Stimulated activated naive B cell treated with anti-CD40 and anti-IgM and Interleukin-4, amounts not matched to agents 10 μg/mL and 1 μg/mL and 100 μg/mL, for 72 hours (primary cell): ENCODE results near the gene RASSF10.

Experiments
- ATAC-seq, 2 donors: fragments of 150-1000 bp; cut with Tn5 transposase; replicated peaks; 2 replicates each; pipeline ENCODE4 v1.10.0; 2021; ENCODE audit warnings: moderate library complexity in 1 of 2
- DNase-seq: peaks from one replicate; pipeline ENCODE4 v3.0.0; 2021
- H3K27ac Mint-ChIP-seq: one replicate; pipeline ENCODE4 v1.8.0; 2022; ENCODE audit warnings: mild to moderate bottlenecking, mixed read lengths
- H3K27me3 Mint-ChIP-seq, 2 donors: one replicate each; pipeline ENCODE4 v1.8.0; 2022; ENCODE audit warnings: mixed read lengths in 2 of 2
- H3K36me3 Mint-ChIP-seq, 2 donors: one replicate each; pipeline ENCODE4 v1.8.0; 2022; ENCODE audit warnings: mixed read lengths in 2 of 2, mild to moderate bottlenecking in 1 of 2
- H3K4me1 Mint-ChIP-seq, 2 donors: one replicate each; pipeline ENCODE4 v1.8.0; 2022; ENCODE audit warnings: mixed read lengths in 2 of 2, mild to moderate bottlenecking in 1 of 2
- H3K4me3 Mint-ChIP-seq, 2 donors: one replicate each; pipeline ENCODE4 v1.8.0; 2022; ENCODE audit warnings: mild to moderate bottlenecking in 2 of 2, mixed read lengths in 2 of 2, moderate library complexity in 1 of 2
- H3K9me3 Mint-ChIP-seq, 2 donors: one replicate each; pipeline ENCODE4 v1.8.0; 2022; ENCODE audit warnings: mixed read lengths in 2 of 2, mild to moderate bottlenecking in 1 of 2

The RASSF10 gene

DNA sequence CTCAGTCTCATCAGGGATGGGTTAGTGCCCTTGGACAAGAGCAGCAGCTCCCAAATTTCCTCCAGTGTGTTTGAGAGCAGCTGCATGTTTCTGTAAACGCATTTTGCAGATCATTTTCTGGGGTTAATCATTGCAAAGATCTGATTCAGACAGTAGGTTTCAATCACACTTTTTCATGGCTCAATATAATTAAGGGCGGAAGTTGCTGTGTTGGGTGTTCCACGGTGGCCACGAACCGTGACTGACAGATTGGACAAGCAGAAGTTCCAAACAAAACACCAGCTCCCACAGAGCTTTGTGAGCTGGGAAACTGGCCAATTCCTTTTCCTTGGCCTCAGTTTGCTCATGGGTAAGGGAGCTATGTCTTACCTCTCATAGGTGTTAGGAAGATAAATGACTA is 8.4 kb upstream of the RASSF10 start:
- Mint-ChIP-seq H3K27ac (no peak overlapping the region), H3K4me3 (no peak overlapping the region), H3K27me3 (peaks cover 3 to 9% of the 10 kb centered on the region in 2 donors), H3K4me1 (no peaks in the 10 kb centered on the region), H3K36me3 (no peaks in the 10 kb centered on the region), H3K9me3 (peaks cover 2% of the 10 kb centered on the region in 2 donors)
- DNase-seq (no peak), ATAC-seq (no peak)

DNA sequence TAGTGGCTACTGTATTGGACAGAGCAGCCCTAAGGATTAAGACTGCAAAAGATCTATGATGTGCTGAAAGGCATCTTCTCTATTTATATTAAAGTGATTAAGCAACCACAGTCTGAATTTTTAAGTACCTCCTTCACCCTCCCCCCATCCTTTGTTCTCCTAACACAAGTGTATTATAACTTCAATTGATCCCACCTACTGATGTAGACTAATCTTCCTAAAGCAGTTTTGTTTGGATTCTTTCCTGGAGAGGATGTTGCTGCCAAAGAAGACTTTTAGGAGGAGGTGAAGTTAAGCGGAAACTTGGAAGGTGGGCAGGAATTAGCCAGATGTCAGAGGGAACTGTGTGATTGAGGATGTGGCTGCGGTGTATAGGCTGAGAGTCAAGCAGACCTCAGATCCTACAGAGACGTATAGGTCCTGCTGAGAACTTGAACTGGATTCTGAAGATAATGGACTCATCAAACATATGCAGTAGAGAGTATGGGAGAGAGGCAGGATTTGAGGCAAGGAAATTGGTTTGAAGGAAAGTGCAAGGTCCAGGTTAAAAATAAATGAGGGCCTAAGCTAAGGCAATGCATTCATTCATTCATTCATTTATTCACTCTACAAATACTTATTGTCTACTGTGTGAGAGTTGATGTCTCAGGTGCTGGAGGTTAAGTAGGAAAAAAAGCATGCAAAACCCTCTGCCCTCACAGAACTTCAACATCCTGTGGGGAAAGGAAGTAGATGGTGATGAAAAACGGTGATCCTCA is 5.2 kb upstream of the RASSF10 start:
- no peaks in the 10 kb centered on the region for H3K9me3 Mint-ChIP-seq
- no peak overlapping the region for H3K27ac Mint-ChIP-seq
- H3K27me3 Mint-ChIP-seq: peaks cover 35 to 38% of the 10 kb centered on the region in 2 donors
- DNase-seq: no peak
- H3K4me3 Mint-ChIP-seq: no peak overlapping the region
- peaks cover 2 to 5% of the 10 kb centered on the region in 2 donors for H3K4me1 Mint-ChIP-seq
- ATAC-seq: no peak
- H3K36me3 Mint-ChIP-seq: no peaks in the 10 kb centered on the region

DNA sequence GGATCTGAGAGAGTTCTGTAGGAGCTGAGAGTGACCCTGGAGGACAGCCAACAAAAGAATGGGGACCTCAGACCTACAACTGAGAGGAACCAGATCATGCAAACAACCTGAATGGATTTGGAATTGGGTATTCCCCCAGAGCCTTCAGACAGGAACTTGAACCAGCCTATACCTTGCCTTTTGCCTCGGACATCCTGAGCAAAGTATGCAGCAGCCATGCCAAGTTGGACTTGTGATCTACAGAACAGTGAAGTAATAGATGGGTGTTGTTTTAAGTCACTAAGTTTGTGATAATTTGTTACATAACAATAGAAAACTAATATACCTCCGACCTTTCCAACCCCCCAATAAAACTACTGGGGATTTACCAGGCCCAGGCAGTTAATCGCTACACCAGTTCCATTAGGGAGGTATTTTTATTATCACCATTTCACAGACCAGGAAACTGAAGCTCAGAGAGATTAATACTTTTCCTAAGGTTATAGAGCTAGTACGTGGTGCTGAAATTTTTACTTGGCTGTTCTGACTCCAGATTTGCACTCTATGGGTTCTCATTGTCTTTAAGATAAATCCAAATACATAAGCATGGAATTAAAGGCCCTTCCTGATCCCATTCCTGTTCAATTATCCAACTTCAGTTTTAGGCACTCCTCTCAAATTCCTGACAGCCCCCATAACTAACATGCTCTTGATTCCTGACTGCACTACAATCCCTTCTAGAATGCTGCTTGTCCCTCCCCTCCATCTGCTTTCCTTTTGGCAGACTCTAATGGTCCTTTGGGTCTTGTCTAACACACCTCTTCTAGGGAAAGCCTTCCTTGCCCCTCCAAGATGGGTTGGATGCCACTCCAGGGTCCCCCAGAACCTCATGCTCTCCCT is 1.7 kb upstream of the RASSF10 start:
- Mint-ChIP-seq H3K27me3 (peaks cover 63 to 69% of the 10 kb centered on the region in 2 donors), H3K27ac (no peak overlapping the region), H3K4me1 (peaks cover 3 to 13% of the 10 kb centered on the region in 2 donors), H3K36me3 (no peaks in the 10 kb centered on the region), H3K4me3 (no peak overlapping the region), H3K9me3 (no peaks in the 10 kb centered on the region)
- DNase-seq (no peak), ATAC-seq (no peak)

DNA sequence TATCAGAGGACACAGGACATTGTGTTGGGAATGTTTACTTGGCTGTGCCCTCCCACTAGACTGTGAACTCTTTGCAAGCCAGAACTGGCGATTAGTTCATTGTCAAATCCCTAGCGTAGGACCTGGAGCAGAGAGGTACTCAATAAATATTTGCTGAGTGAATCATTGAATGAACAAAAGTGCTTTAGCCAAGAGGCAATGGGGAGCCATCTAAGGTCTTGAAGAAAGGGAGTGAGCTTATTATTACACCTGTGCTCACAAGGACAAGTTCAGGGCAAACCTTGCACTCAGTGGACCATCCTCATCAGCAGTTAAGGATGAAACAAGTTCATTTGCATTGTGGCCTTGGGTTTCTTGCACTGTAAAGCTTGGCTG is 1.1 kb upstream of the RASSF10 start:
- no peak overlapping the region for H3K4me3 Mint-ChIP-seq

DNA sequence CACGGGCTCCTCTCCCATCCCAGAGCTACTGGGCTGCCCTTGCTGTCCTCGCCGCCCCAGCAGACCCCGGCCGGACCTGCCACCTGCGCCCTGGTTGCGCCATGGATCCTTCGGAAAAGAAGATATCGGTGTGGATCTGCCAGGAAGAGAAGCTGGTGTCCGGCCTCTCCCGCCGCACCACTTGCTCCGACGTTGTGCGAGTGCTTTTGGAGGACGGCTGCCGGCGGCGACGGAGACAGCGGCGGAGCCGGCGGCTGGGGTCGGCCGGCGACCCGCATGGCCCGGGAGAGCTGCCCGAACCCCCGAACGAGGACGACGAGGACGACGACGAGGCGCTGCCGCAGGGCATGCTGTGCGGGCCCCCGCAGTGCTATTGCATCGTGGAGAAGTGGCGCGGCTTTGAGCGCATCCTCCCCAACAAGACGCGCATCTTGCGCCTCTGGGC is 382 bp downstream of the RASSF10 start:
- ATAC-seq (no peak), DNase-seq (no peak)
- peak overlapping the region in 1 of 2 donors; percentile 58 for H3K4me3 Mint-ChIP-seq
- H3K36me3 Mint-ChIP-seq: no peaks in the 10 kb centered on the region
- H3K27me3 Mint-ChIP-seq: peaks cover 64 to 76% of the 10 kb centered on the region in 2 donors
- peaks cover 3 to 13% of the 10 kb centered on the region in 2 donors for H3K4me1 Mint-ChIP-seq
- H3K9me3 Mint-ChIP-seq: no peaks in the 10 kb centered on the region
- H3K27ac Mint-ChIP-seq: peak overlapping the region; percentile 20

More for the DNA sequence above, 1.1 kb upstream of the RASSF10 start:
- ATAC-seq (no peak), DNase-seq (no peak)
- peaks cover 3 to 13% of the 10 kb centered on the region in 2 donors for H3K4me1 Mint-ChIP-seq
- no peak overlapping the region for H3K27ac Mint-ChIP-seq
- H3K36me3 Mint-ChIP-seq: no peaks in the 10 kb centered on the region
- H3K27me3 Mint-ChIP-seq: peaks cover 70 to 75% of the 10 kb centered on the region in 2 donors
- no peaks in the 10 kb centered on the region for H3K9me3 Mint-ChIP-seq

DNA sequence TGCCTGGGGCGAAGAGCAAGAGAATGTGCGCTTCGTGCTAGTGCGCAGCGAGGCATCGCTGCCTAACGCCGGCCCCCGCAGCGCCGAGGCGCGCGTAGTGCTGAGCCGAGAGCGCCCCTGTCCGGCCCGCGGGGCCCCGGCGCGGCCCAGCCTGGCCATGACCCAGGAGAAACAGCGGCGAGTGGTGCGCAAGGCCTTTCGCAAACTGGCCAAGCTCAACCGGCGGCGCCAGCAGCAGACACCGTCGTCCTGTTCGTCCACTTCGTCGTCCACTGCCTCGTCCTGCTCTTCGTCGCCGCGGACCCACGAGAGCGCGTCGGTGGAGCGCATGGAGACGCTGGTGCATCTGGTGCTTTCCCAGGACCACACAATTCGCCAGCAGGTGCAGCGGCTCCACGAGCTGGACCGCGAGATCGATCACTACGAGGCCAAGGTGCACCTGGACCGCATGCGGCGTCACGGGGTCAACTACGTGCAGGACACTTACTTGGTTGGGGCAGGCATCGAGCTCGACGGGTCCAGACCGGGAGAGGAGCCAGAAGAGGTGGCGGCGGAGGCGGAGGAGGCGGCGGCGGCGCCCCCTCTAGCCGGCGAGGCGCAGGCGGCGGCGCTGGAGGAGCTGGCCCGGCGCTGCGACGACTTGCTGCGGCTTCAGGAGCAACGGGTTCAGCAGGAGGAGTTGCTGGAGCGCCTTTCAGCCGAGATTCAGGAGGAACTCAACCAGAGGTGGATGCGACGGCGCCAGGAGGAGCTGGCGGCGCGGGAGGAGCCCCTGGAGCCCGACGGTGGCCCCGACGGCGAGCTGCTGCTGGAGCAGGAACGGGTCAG is 1.0 kb downstream of the RASSF10 start:
- DNase-seq (no peak), ATAC-seq (no peak)
- peaks cover 3 to 13% of the 10 kb centered on the region in 2 donors for H3K4me1 Mint-ChIP-seq
- no peaks in the 10 kb centered on the region for H3K36me3 Mint-ChIP-seq
- peaks cover 62 to 78% of the 10 kb centered on the region in 2 donors for H3K27me3 Mint-ChIP-seq
- H3K4me3 Mint-ChIP-seq: no peak overlapping the region
- H3K27ac Mint-ChIP-seq: peak overlapping the region; percentile 44
- no peaks in the 10 kb centered on the region for H3K9me3 Mint-ChIP-seq

DNA sequence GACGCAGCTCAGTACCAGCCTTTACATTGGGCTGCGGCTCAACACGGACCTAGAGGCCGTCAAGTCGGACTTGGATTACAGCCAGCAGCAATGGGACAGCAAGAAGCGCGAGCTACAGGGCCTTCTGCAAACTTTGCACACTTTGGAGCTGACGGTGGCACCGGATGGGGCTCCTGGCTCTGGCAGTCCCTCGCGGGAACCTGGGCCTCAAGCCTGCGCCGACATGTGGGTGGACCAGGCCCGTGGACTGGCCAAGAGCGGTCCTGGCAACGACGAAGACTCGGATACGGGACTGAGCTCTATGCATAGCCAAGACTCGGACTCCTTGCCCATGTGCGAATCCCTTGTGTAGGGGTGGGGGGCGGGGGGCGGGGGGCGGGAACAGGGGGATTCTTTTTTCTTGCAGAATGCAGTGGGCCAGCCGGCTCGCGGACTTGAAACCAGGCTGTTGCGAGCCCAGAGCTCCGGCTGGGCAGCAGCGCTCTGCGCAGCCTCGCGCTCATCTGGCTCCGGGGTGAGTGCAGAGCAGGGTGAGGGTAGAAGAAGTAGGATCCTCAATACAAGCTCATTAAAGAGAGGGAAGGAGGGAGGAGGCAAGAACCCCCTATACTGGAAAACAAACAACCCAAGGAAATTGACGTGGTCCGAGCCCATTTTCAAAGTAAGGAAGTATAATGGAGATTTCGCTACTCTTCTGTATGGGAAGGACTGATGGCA is 1.8 kb downstream of the RASSF10 start:
- no peak for DNase-seq

DNA sequence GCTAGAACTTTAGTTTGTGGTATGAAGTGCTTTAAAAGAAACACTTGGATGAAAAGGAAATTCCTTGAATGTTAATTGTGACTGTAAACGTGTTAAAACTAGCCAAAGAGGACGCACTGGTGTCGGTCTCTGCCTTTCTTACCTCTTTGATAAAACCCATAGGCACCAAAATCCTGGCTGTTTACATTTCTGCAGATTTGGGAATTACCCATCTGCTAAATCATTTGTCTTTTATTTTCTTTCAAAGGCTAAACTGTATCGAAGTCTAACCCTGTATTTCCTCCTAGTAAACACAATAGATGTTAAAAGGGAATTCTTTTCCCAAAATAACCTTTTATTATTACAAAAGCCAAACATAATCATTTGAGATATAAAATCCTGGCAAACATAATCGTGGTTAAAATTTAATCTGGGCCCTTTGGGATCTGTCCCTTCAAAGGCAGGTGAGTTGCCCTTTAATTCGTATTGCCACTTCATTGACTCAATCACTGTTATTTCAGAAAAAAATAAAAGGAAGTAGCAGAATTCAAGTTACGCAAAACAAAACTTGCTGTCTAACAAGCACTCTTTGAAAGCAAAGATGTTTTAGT is 2.4 kb downstream of the RASSF10 start:
- DNase-seq (no peak), ATAC-seq (no peak)
- H3K4me1 Mint-ChIP-seq: peaks cover 3 to 13% of the 10 kb centered on the region in 2 donors
- no peak overlapping the region for H3K4me3 Mint-ChIP-seq
- peaks cover 57 to 79% of the 10 kb centered on the region in 2 donors for H3K27me3 Mint-ChIP-seq
- H3K27ac Mint-ChIP-seq: no peak overlapping the region
- H3K9me3 Mint-ChIP-seq: no peaks in the 10 kb centered on the region
- H3K36me3 Mint-ChIP-seq: no peaks in the 10 kb centered on the region

More for the DNA sequence above, 1.8 kb downstream of the RASSF10 start:
- ATAC-seq: no peak
- no peaks in the 10 kb centered on the region for H3K36me3 Mint-ChIP-seq
- peak overlapping the region; percentile 90 for H3K27ac Mint-ChIP-seq
- H3K9me3 Mint-ChIP-seq: no peaks in the 10 kb centered on the region
- H3K4me3 Mint-ChIP-seq: peak overlapping the region in 1 of 2 donors; percentile 46
- H3K4me1 Mint-ChIP-seq: peaks cover 3 to 13% of the 10 kb centered on the region in 2 donors
- H3K27me3 Mint-ChIP-seq: peaks cover 58 to 79% of the 10 kb centered on the region in 2 donors

DNA sequence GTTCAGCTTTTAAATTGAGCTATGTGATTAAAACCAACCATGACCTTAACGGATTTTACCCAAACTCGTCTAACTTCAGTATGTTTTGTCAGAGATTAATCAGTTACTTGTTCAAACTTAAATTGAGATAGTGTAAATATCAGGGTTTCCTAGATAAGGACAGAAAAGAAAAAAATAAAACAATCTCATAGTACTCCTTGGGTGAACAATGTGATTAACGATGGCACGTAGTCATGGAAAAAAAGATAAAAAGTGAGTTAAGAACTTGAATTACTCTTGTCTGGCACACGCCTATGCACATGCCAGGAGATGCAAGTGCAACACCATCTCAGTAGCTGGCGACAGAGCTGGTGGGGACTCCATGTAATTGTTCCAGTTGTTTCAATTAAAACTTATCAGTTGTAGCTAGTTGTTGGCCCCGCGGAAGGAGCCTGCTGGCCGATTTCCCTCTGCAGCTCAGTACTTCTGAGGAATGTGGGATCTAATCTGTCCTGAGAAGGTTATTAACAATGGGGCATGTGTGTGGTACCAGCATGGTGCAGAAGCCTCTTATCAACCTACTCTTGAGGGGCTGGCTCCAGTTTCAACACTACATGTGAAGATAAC is 3.0 kb downstream of the RASSF10 start:
- Mint-ChIP-seq H3K27me3 (peaks cover 52 to 74% of the 10 kb centered on the region in 2 donors), H3K9me3 (no peaks in the 10 kb centered on the region), H3K27ac (no peak overlapping the region), H3K36me3 (no peaks in the 10 kb centered on the region), H3K4me1 (peaks cover 3 to 15% of the 10 kb centered on the region in 2 donors), H3K4me3 (no peak overlapping the region)
- DNase-seq: no peak
- ATAC-seq: no peak

DNA sequence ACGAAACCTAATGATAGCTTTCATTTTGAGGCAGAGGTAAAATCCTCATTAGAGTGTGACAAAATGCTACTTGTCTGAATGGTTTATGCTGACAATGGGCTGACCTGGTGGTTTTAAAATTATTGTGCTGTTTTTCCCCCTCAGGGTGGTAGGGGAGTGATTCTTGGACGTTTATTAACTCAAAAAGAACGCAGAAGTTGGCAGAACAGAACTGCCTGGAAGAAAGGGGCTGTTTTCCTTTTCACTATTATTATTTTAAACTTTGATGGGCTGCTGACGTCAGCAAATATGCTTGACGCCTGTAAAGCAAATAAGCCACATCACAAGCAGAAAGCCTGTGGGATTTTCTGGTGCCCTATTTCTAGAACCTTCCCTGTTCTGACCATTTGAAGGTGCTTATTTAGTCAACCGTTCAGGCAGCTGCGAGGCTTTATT is 4.0 kb downstream of the RASSF10 start:
- ATAC-seq (peak in 1 of 2 donors; percentile 47), DNase-seq (no peak)
- H3K27ac Mint-ChIP-seq: no peak overlapping the region
- no peaks in the 10 kb centered on the region for H3K36me3 Mint-ChIP-seq
- peaks cover 3 to 20% of the 10 kb centered on the region in 2 donors for H3K4me1 Mint-ChIP-seq
- H3K4me3 Mint-ChIP-seq: no peak overlapping the region
- H3K9me3 Mint-ChIP-seq: no peaks in the 10 kb centered on the region
- peaks cover 46 to 65% of the 10 kb centered on the region in 2 donors for H3K27me3 Mint-ChIP-seq

DNA sequence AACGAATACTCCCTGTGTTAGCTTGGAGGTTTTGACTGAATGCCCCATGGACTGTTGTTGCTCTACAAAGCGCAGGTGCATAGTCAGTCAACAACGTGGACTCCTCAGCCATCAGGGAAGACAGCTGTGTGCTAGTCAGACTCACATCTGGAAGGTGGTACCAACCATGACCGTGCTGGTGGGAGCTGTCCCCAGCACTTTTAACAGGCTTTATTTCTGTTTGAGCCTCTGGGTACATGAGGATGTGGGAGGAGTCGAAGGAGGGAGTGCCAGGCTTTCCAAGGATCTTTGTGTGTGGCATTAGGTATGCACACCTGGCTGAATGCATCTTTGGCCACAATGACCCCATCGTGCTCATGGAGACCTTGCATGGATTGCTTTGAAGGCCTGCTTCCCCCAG is 6.6 kb downstream of the RASSF10 start:
- Mint-ChIP-seq H3K9me3 (no peaks in the 10 kb centered on the region), H3K27me3 (peaks cover 26 to 43% of the 10 kb centered on the region in 2 donors), H3K4me3 (no peak overlapping the region), H3K27ac (no peak overlapping the region), H3K36me3 (no peaks in the 10 kb centered on the region), H3K4me1 (peaks cover 0 to 7% of the 10 kb centered on the region in 2 donors)
- ATAC-seq (no peak), DNase-seq (no peak)

DNA sequence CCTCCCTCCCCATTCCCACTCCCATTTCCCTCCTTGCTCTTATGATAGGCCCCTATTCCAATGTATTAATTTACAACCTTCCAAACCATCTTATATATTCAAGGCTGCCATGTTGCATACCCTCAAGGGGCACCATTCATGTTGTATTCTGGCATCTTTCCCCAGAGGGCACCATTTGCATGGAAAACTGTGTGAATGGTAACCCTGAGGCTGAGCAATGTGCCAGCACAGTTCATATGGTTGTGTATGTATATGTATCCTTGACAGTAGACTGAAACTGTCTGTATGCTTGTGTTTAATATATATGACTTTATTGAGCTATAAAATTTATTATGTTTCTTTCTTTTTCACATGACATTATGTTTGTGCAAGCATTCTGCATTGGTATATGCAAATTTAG is 7.3 kb downstream of the RASSF10 start:
- Mint-ChIP-seq H3K36me3 (no peaks in the 10 kb centered on the region), H3K9me3 (no peaks in the 10 kb centered on the region), H3K4me1 (peaks cover 0 to 7% of the 10 kb centered on the region in 2 donors), H3K27ac (no peak overlapping the region), H3K27me3 (peaks cover 19 to 36% of the 10 kb centered on the region in 2 donors), H3K4me3 (no peak overlapping the region)
- DNase-seq (no peak), ATAC-seq (no peak)

DNA sequence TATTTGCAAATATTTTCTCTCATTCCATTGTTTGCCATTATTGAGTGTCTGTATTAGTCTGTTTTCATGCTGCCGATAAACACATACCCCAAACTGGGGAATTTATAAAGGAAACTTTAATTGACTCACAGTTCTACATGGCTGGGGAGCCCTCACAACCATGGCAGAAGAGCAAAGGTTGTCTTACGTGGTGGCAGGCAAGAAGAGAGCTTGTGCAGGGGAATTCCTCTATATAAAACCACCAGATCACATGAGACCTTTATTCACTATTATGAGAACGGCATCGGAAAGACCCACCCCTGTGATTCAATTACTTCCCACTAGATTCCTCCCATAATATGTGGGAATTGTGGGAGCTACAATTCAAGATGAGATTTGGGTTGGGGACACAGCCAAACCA is 10.2 kb downstream of the RASSF10 start:
- Mint-ChIP-seq H3K9me3 (peaks cover 6% of the 10 kb centered on the region in 2 donors), H3K27ac (no peak overlapping the region), H3K36me3 (no peaks in the 10 kb centered on the region), H3K4me1 (peaks cover 0 to 7% of the 10 kb centered on the region in 2 donors), H3K27me3 (peaks cover 12 to 39% of the 10 kb centered on the region in 2 donors), H3K4me3 (no peak overlapping the region)
- DNase-seq (no peak), ATAC-seq (no peak)
